Activated CD4-positive, alpha-beta T cell treated with anti-CD3 and anti-CD28 coated beads, Interleukin-2, Interleukin-6, amounts not matched to agents 100 ng/mL and 50 ng/mL, durations not matched to agents 16 hours and 8 hours (primary cell): ENCODE results near the gene OTUD5.

Source experiments
- DNase-seq: peaks from one replicate; pipeline ENCODE4 v3.0.0-alpha.2; 2020

The OTUD5 gene

GRCh38 chrX:48935301-48935670 lies 22.1 kb downstream of the OTUD5 start:
- DNase-seq = no peak

DNA sequence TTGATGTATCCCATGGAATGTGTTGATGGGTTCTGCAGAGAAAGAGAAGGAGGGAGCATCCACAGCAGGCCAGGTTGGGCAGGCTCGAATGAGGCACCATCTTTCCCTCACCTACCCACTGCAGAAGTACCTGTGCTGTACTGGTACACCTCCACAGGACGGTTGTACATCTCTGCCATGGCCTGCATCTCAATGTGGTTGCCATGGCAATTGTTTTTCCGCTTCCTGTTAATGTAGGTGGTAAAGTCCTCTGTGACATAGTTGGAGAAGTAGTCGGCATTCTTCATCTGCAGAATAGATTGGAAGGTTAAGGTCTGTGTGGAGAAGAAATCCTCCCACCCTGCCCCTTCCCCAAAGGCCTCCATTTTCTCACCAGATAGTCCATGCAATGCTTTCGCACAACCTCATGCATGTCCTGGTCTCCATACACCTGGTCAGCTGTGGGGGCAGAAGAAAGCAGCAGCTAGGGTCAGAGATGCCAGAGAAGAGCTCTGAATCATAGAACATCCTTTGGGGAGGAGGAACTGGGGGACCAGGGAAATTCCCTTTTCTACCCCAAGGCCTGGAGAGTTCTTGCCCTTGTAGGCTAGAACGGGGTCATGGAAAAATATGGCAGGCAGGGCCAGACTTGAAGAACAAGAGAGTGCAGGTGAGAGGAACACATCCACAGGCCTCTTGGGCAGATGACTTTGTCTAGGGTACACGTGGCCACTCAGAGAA lies 22.7 kb downstream of the OTUD5 start:
- DNase-seq = peak; percentile 54

GRCh38 chrX:48933757-48934156 lies 23.6 kb downstream of the OTUD5 start:
- DNase-seq = peak; percentile 42

GRCh38 chrX:48927736-48928382 lies 29.5 kb downstream of the OTUD5 start:
- no peak for DNase-seq

DNA sequence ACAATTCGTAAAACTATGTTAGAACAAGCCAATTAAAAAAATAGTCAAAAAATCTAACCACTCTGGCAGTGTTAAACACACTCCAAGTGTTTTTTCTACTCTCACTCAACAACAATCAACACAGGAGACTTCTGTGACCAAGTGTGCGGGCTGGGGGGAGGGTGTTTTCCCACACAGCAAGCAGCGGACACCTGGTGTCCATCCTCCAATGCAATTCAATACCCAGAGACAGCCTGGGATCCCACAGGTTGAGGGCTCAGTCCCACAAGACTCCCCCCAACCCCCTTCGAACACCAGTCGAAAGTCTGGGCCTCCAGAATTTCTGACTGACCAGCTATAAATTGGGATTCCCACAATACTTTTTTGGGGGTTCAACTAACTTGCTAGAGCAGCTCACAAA lies 30.3 kb downstream of the OTUD5 start:
- DNase-seq = no peak

GRCh38 chrX:48924270-48924669 lies 33.1 kb downstream of the OTUD5 start:
- DNase-seq = no peak

GRCh38 chrX:48923771-48924170 lies 33.6 kb downstream of the OTUD5 start:
- DNase-seq = no peak

DNA sequence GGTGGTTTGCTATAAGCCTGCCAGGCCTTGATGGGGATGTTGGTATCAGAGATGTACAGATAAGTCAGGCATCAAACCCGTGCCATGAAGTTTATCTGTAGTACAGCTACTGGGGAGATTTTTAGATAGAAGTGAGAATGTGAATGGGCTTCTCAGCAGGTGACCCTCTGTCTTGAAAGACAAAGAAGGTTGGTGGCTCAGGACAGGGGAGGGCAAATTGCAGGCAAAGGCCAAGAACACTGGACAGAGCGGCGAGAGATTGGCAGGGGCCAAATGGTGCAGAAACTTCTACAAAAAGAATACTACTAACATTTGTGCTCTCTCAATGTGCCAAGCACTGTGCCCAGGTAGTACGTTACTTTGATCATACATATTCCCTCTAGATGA lies 36.7 kb downstream of the OTUD5 start:
- DNase-seq = no peak

DNA sequence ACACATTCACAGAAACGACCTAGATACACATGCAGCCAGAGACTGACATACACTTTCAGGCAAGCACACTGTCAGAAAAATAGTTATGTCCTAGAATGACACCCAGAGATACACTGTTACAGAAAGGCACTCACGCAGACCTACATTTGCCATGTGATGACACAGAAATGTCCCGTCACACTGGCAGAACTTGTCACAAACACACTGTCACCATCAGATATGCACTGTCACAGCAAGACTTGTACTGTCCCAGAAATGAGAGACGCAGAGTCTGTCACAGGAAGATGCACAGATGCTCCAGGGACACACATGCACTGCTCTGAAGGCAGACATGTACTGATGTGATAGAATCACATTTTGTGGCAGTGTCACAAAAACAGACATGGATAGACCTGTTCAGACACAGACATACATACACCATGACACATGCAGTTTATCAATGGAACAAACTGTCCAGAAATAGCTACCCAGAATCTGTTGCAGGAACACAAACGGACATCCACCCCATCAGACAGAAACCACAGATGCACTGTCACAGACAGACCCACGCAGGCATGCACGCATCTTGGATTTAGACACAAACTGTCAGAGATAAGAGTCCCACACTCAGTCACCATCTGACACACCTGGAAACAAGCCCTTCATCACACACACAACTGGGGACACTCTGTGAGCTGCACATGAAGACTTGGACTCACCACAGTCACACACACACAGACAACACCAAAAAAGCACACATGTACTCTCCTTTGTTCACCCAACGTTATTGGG lies 37.3 kb downstream of the OTUD5 start:
- DNase-seq = peak; percentile 53

- DNase-seq = peak; percentile 47
Observed at GRCh38 chrX:48919360-48919841, 38.0 kb downstream of the OTUD5 start.

DNA sequence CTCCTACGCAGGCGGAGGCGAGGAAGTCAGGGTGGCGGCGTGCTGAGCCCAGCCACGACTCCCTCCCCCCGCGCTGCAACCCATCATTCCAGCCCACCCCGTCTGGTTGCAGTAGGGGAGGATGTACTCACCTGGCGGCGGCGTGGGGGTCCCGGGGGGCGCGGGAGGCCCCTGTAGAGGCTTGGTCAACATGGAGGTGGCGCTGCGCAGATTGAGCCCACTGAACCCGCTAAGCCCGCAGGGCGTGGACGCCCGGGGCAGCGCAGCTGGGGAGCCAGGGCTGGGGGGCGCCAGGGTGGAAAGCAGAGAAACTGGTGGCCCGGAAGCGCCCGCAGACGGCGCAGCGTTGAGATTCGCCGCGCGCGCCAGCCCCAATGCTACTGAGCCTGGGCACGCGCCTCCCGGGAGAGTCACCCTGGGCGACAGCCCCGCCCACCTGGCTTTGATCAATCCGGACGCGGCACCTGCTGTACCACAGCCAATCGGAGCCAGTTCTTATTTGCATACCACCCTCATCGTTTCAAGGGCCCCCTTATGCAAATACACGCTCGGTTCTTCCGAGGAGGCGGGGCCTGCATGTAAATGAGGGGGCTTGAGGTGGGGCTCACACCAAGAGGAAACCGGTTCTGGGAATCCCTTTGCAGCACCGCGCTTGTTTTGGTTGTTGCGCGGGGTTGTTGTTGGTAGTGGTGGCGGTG lies 38.6 kb downstream of the OTUD5 start, which contains the start of gene PIM2:
TSS of gene PIM2 (minus strand) at position 382 of the 698 bp plus-strand sequence. CDS start at position 192, 190 bp downstream.
- DNase-seq = peak; percentile 94

- no peak for DNase-seq
Observed at GRCh38 chrX:48918301-48918642, 39.1 kb downstream of the OTUD5 start.

DNA sequence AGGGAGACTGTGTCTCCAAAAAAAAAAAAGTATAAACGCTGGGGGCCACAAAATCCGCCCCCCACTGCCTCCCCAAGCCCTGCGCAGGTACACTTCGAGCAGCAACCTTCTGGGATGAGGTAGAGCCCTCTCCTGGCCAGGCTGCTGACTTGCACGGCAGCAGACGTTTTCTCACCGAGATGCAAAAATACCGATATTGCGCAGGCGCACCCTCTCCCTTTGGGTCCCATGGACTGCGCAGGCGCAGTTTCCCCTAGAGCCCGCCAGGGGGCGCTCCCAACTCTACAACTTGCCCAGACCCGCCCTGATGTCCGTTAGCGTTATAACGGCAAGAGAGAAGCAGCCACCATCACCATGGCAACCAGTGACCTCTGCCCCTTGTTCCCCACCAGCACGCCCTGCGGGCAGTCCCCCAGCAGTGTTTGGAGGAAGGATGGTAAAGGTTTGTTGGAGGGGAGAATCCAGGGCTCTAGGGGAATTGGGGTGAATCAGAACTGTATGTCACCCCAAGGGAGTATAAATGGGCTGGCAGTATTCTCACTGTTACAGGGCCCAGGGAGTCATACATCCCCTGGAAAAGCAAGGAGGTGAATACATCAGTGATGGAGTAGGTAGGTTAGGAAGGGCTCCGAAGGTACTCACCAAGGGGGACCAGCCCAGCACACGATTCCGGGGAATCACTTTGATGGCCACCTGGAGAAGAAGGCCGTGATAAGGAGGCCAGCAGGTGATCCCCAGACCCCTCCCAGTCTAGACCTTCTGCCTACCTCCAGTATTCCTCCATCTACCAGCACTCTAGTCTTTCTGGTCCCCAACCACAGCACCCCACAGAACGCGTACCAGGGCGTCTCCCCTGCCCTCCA lies 40.0 kb downstream of the OTUD5 start:
- DNase-seq = peak; percentile 93

DNA sequence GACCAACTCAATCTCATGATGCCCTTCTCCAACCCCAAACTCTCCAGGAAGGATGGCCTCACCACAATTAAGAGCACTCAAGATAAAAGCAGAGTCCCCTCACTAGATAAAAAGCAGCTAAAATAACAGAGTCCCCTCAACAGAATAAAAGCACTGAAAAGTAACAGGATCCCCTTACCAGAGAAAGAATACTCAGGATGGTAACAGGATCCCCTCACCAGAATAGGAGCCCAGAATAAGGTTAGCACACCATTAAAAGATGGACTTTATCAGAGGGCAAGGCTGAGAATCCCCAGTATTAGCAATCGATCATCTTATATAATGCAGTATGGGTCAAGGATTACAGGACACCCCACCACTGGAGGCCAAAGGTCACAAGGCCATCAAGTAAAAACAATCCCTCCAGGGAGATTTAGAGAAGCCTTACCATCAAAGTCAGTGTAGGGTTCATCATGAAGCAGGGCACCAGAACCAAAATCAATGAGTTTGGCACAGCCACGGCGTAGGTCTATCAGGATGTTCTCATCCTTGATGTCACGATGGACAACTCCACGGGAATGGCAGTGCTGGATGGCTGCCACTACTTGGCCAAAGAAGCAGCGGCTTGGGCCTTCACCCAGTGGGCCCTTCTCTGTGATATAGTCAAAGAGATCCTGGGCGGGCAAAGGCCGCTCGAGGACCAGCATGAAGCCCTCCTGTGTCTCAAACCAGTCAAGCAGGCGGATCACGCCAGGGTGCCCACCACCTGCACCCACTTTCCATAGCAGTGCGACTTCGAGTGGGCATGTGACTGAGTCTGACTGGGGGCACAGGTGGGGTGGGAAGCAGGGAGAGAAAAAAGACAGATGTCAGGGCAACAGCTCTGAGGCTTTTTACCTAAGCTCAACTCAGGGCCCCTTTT lies 42.6 kb downstream of the OTUD5 start:
- no peak for DNase-seq

DNA sequence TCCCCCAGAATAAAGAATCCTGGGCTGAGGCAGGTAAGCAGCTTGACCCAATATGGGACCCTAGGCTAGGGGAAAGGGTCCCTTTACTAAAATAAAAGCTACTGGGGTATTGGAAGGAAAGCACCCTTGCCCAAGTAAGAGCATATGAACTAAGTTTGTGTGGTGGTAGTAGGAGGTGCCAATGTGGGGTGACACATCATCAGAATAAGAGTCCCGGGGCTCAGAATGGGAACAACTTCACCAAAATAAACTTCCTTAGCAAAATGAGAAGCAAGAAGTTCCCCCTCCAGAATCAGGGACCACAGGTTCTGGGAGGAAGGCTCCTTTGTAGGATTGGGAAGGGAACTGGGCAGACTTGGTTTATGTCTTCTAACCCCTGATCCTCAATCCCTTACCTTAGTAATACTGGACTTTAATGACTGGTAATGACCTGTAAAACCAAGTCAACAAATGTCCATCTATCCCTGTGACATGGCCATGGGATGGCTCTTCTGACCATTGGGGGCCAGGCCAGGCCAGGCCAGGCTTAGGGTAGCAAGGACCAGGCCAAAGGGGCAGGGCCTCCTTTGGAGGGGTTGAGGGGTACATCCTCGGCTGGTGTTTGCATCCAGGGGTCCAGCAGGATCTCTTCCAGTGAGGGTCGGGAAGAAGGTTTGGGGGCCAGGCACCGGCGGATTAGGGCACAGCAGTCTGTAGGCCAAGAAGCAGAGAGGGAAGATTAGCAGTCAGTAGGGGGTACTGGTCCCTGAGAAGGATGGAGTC lies 43.6 kb downstream of the OTUD5 start:
- no peak for DNase-seq

- peak; percentile 89 for DNase-seq
Observed at GRCh38 chrX:48911412-48912182, 45.8 kb downstream of the OTUD5 start, which contains the start of gene SLC35A2. Gene SLC35A2 (minus strand): TSS chrX:48911646. CDS start chrX:48911636, 10 bp downstream.

DNA sequence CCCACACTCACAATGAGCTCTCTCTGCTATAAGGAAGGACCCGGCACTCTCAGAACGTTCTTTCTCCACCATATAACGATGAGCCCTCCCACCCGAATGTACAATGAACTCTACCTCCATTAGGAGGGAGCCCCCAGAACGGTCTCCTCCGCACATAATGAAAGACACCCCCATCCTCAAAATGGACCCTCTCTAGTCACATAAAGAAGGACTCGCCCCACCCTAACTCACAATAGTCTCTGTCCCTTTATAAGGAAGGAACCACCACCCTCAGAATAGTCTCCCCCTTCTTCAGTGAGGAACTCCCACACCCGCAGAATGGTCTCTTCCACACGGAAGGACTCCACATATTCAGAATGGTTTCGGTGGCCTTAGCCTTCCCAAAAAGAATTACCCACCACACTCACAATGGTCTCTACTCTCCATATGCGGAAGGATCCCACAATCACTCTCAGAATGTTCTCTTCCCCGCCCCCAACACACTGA lies 46.4 kb downstream of the OTUD5 start:
- DNase-seq = no peak

- no peak for DNase-seq
Observed at GRCh38 chrX:48909703-48910294, 47.6 kb downstream of the OTUD5 start.

DNA sequence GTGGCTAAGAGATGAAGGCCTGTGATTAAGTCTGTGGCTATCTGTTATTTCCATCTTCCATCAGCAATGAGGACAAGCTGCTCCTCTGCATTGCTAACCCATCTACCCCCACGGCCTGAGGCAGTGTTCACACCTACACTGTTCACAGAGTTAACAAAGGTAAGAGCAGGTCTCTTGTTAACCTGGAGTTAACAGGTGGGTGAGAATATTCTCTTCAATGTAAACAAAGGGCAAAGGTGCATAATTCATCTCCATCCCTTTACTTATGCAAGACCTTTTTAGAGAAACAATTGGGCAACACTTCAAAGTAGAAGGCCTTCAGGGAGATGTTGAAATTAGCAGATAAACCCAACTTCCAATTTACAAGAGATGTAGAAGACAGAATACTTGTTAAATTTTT lies 48.8 kb downstream of the OTUD5 start:
- DNase-seq = no peak
